Astrocyte (in vitro differentiated cells and primary cell): ENCODE measurements around the gene PHF12. TPM values are rescaled to one million over a fixed set of nuclear protein-coding genes. Genes with fewer than 3 reads are reported as not detected.

Experiments
- DNase-seq: peaks from one replicate; pipeline ENCODE4 v3.0.0-alpha.2; 2010; ENCODE audit warnings: low read depth
- FAIRE-seq: peaks from 2 replicates; lab custom pipeline; 2011; peaks lifted over from hg19 to GRCh38; lab: Jason Lieb, UNC
- H2AFZ ChIP-seq: 2 replicates; pipeline ENCODE4 v1.6.0; 2012; ENCODE audit warnings: low read depth, low read length, inconsistent platforms
- H3K27ac ChIP-seq: 2 replicates; pipeline ENCODE4 v1.5.1; 2011; ENCODE audit warnings: low read depth, low read length, inconsistent platforms
- H3K27me3 ChIP-seq: 2 replicates; pipeline ENCODE4 v1.6.0; 2011; ENCODE audit warnings: low read length, inconsistent platforms; ENCODE audit not compliant: insufficient read depth
- H3K36me3 ChIP-seq: 2 replicates; pipeline ENCODE4 v1.5.1; 2011; ENCODE audit warnings: low read length, inconsistent platforms; ENCODE audit not compliant: insufficient read depth
- H3K4me1 ChIP-seq: 2 replicates; pipeline ENCODE4 v1.5.1; 2011; ENCODE audit warnings: low read length, inconsistent platforms; ENCODE audit not compliant: insufficient read depth
- H3K4me2 ChIP-seq: 2 replicates; pipeline ENCODE4 v1.6.0; 2012; ENCODE audit warnings: low read length, inconsistent platforms
- H3K4me3 ChIP-seq: 2 replicates; pipeline ENCODE4 v1.5.1; 2011; ENCODE audit warnings: low read depth, mild to moderate bottlenecking, low read length, inconsistent platforms; ENCODE audit not compliant: insufficient read depth
- H3K79me2 ChIP-seq: 2 replicates; pipeline ENCODE4 v1.6.0; 2012; ENCODE audit warnings: mild to moderate bottlenecking, low read length, inconsistent platforms; ENCODE audit not compliant: insufficient read depth
- H3K9ac ChIP-seq: 2 replicates; pipeline ENCODE4 v1.6.0; 2012; ENCODE audit warnings: mild to moderate bottlenecking, low read length, inconsistent platforms
- H3K9me3 ChIP-seq: 2 replicates; pipeline ENCODE4 v1.5.1; 2012; ENCODE audit warnings: low read depth, mild to moderate bottlenecking, low read length, inconsistent platforms; ENCODE audit not compliant: insufficient read depth
- H4K20me1 ChIP-seq: 2 replicates; pipeline ENCODE4 v1.6.0; 2012; ENCODE audit warnings: low read length, inconsistent platforms; ENCODE audit not compliant: insufficient read depth
- H3K27ac Mint-ChIP-seq: one replicate; pipeline ENCODE4 v1.8.0; 2021; ENCODE audit warnings: mild to moderate bottlenecking, mixed read lengths; ENCODE audit not compliant: unreplicated experiment
- H3K27me3 Mint-ChIP-seq: one replicate; pipeline ENCODE4 v1.8.0; 2021; ENCODE audit warnings: low read depth, mixed read lengths; ENCODE audit not compliant: unreplicated experiment
- H3K36me3 Mint-ChIP-seq: one replicate; pipeline ENCODE4 v1.8.0; 2021; ENCODE audit warnings: low read depth, mixed read lengths; ENCODE audit not compliant: unreplicated experiment
- H3K4me1 Mint-ChIP-seq: one replicate; pipeline ENCODE4 v1.8.0; 2021; ENCODE audit warnings: low read depth, mixed read lengths; ENCODE audit not compliant: unreplicated experiment
- H3K4me3 Mint-ChIP-seq: one replicate; pipeline ENCODE4 v1.8.0; 2021; ENCODE audit warnings: mild to moderate bottlenecking, moderate library complexity, mixed read lengths; ENCODE audit not compliant: unreplicated experiment
- H3K9me3 Mint-ChIP-seq: one replicate; pipeline ENCODE4 v1.8.0; 2021; ENCODE audit warnings: mild to moderate bottlenecking, mixed read lengths; ENCODE audit not compliant: unreplicated experiment
- EZH2 ChIP-seq: IDR thresholded peaks from 2 replicates; pipeline ENCODE4 v1.6.1; 2012; ENCODE audit warnings: mild to moderate bottlenecking, low read length, inconsistent platforms; ENCODE audit not compliant: insufficient read depth
- total RNA-seq: library from RNA; stranded (reverse); gene quantifications from 2 replicates; pipeline ENCODE4 v1.2.1, GENCODE V29; 2021
- TF ChIP-seq, protein P1 (sequence below): IDR thresholded peaks from 2 replicates; pipeline ENCODE4 v1.5.1; 2011; ENCODE audit warnings: low read depth, mild to moderate bottlenecking, inconsistent platforms, low read length, moderate library complexity; ENCODE audit not compliant: insufficient read depth

Gene PHF12
- total RNA-seq, 1 donor from 2014 or later = 41.6 TPM

DNA sequence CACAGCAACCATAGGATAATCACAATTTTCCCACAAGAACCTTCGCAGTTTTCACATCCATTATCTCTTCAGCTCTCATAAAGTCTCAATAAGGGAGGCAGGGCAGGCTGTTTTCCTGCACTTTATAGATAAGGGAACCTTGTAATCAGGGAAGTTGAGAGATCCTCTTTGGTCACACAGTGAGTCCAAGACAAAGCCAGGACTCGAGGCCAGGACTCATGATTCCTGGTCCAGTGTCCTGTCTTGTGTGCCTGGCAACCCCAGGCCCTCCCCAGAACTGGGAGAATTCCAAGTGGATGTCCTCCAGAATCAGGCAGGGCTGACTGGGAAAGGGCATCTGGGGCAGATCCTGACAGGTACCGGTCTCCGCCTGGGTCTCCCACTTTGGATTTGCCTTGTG lies 23.1 kb upstream of the PHF12 start:
- H2AFZ ChIP-seq = no peak overlapping the region
- no peak overlapping the region for H3K4me2 ChIP-seq
- H3K4me3 ChIP-seq = no peak overlapping the region
- H3K9me3 Mint-ChIP-seq = peaks cover 3% of the 10 kb centered on the region
- H3K9me3 ChIP-seq = no peaks in the 10 kb centered on the region
- peaks cover 9% of the 10 kb centered on the region for H3K4me1 Mint-ChIP-seq
- H4K20me1 ChIP-seq = peaks cover 8% of the 10 kb centered on the region
- no peak overlapping the region for H3K27ac ChIP-seq
- H3K4me1 ChIP-seq = peaks cover 16% of the 10 kb centered on the region
- H3K27me3 ChIP-seq = peaks cover 8% of the 10 kb centered on the region
- no peak overlapping the region for H3K9ac ChIP-seq
- H3K36me3 Mint-ChIP-seq = peaks cover 5% of the 10 kb centered on the region
- no peaks in the 10 kb centered on the region for H3K36me3 ChIP-seq
- DNase-seq = no peak
- no peak overlapping the region for H3K27ac Mint-ChIP-seq
- no peaks in the 10 kb centered on the region for H3K79me2 ChIP-seq
- TF ChIP-seq, protein P1, sequence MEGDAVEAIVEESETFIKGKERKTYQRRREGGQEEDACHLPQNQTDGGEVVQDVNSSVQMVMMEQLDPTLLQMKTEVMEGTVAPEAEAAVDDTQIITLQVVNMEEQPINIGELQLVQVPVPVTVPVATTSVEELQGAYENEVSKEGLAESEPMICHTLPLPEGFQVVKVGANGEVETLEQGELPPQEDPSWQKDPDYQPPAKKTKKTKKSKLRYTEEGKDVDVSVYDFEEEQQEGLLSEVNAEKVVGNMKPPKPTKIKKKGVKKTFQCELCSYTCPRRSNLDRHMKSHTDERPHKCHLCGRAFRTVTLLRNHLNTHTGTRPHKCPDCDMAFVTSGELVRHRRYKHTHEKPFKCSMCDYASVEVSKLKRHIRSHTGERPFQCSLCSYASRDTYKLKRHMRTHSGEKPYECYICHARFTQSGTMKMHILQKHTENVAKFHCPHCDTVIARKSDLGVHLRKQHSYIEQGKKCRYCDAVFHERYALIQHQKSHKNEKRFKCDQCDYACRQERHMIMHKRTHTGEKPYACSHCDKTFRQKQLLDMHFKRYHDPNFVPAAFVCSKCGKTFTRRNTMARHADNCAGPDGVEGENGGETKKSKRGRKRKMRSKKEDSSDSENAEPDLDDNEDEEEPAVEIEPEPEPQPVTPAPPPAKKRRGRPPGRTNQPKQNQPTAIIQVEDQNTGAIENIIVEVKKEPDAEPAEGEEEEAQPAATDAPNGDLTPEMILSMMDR = no peak
- TF ChIP-seq EZH2 = no peak
- no peak overlapping the region for H3K4me3 Mint-ChIP-seq
- FAIRE-seq = no peak
- H3K27me3 Mint-ChIP-seq = peaks cover 72% of the 10 kb centered on the region

DNA sequence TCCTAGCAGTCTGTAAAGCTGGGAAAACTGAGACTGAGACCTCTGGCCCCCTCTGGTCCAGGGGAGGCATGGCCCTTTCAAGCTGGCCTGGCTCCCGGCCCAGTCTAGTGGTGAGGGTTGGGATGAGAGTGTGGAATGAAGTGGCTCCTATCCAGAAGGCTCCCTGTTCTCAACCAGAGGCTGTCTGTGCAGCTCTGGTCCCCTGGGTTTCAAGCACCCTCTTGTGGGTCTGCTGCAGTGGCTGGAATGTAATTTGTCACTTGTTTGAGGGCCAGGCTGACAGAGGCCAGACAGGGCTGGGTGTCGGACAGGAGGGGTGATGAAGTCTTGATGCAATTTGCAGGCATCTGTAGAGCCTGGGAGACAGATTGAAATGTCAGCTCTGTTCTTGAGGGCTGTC lies 22.1 kb upstream of the PHF12 start:
- Histone ChIP-seq H3K36me3 (no peaks in the 10 kb centered on the region), H3K27ac (no peak overlapping the region), H3K27me3 (peaks cover 11% of the 10 kb centered on the region), H3K79me2 (no peaks in the 10 kb centered on the region), H3K4me3 (no peak overlapping the region), H3K4me2 (no peak overlapping the region), H4K20me1 (peaks cover 8% of the 10 kb centered on the region), H2AFZ (no peak overlapping the region), H3K9me3 (no peaks in the 10 kb centered on the region), H3K9ac (no peak overlapping the region), H3K4me1 (peaks cover 16% of the 10 kb centered on the region)
- FAIRE-seq (no peak), DNase-seq (peak; percentile 68)
- Mint-ChIP-seq H3K9me3 (peaks cover 3% of the 10 kb centered on the region), H3K27ac (no peak overlapping the region), H3K27me3 (peaks cover 70% of the 10 kb centered on the region), H3K4me1 (peaks cover 18% of the 10 kb centered on the region), H3K4me3 (no peak overlapping the region), H3K36me3 (peaks cover 5% of the 10 kb centered on the region)
- TF ChIP-seq EZH2 = no peak
- TF ChIP-seq, protein P1 = no peak

DNA sequence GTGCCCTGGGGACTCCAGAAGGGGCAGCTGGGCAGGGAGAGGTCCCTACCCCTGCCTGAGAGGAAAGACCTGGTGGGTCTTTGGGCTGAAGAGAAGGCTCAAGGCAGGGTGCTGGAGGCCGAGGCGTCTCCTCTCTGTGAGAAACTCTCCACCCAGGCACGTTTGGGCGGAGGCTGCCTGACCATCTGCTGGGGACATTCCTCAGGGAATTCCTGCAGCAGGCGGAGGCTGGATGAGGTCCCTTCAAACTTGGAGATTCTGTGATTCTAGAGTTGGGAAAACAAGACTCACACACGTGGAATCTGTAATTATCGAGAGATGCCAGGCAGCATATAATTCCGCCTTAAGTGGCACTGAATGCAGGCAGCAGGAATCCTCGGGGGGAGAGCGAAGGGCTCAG lies 21.1 kb upstream of the PHF12 start:
- Mint-ChIP-seq H3K27ac (no peak overlapping the region), H3K4me3 (no peak overlapping the region), H3K27me3 (peaks cover 62% of the 10 kb centered on the region), H3K9me3 (peaks cover 3% of the 10 kb centered on the region), H3K4me1 (peaks cover 18% of the 10 kb centered on the region), H3K36me3 (peaks cover 5% of the 10 kb centered on the region)
- no peak overlapping the region for H3K27ac ChIP-seq
- no peaks in the 10 kb centered on the region for H3K36me3 ChIP-seq
- FAIRE-seq = no peak
- no peaks in the 10 kb centered on the region for H3K9me3 ChIP-seq
- peaks cover 16% of the 10 kb centered on the region for H3K4me1 ChIP-seq
- no peak for TF ChIP-seq EZH2
- TF ChIP-seq, protein P1 = no peak
- no peak overlapping the region for H3K4me3 ChIP-seq
- peaks cover 8% of the 10 kb centered on the region for H4K20me1 ChIP-seq
- no peak overlapping the region for H3K9ac ChIP-seq
- peaks cover 8% of the 10 kb centered on the region for H3K27me3 ChIP-seq
- H3K79me2 ChIP-seq = no peaks in the 10 kb centered on the region
- H3K4me2 ChIP-seq = peak overlapping the region; percentile 17
- H2AFZ ChIP-seq = no peak overlapping the region
- DNase-seq = no peak
